OCI-LY3 (cell line): ENCODE data around the gene FOXO1.

Experiments
- H2AFZ ChIP-seq: fragments of 200-600, 300-600 bp; shearing (Covaris generic); 2 replicates; pipeline ENCODE4 v1.6.0; 2014; ENCODE audit warnings: antibody characterized with exemption, low read depth, low read length
- H3K27ac ChIP-seq: fragments of 200-600, 300-600 bp; sonication (generic); 2 replicates; pipeline ENCODE4 v1.5.1; 2014; ENCODE audit warnings: mild to moderate bottlenecking, low read length, moderate library complexity, mixed read lengths
- H3K27me3 ChIP-seq: fragments of 200-600, 300-600 bp; sonication (generic); 2 replicates; pipeline ENCODE4 v1.6.1; 2014; ENCODE audit warnings: low read depth, low read length, mixed read lengths
- H3K36me3 ChIP-seq: fragments of 200-600, 300-600 bp; sonication (generic); replicated peaks from 2 replicates; pipeline ENCODE3; 2014; ENCODE audit warnings: low read depth, low read length, mixed read lengths
- H3K4me1 ChIP-seq: fragments of 300-600, 200-600 bp; sonication (generic); 2 replicates; pipeline ENCODE4 v1.6.1; 2014; ENCODE audit warnings: low read length, mixed read lengths
- H3K4me2 ChIP-seq: fragments of 200-600, 300-600 bp; sonication (generic); 2 replicates; pipeline ENCODE4 v1.6.1; 2014; ENCODE audit warnings: low read length, mixed read lengths
- H3K4me3 ChIP-seq: fragments of 300-600, 200-600 bp; sonication (generic); 2 replicates; pipeline ENCODE4 v1.5.1; 2014; ENCODE audit warnings: antibody characterized with exemption, mild to moderate bottlenecking, low read length, moderate library complexity
- H3K79me2 ChIP-seq: fragments of 300-600, 200-600 bp; shearing (Covaris generic); 2 replicates; pipeline ENCODE4 v1.6.1; 2014; ENCODE audit warnings: mild to moderate bottlenecking, low read length, mixed read lengths
- H3K9ac ChIP-seq: fragments of 300-600, 200-600 bp; shearing (Covaris generic); 2 replicates; pipeline ENCODE4 v1.6.0; 2014; ENCODE audit warnings: mild to moderate bottlenecking, low read length, moderate library complexity
- H3K9me3 ChIP-seq: fragments of 200-600, 300-600 bp; shearing (Covaris generic); 2 replicates; pipeline ENCODE4 v1.6.1; 2014; ENCODE audit warnings: low read length, mixed read lengths; ENCODE audit not compliant: insufficient read depth
- H4K20me1 ChIP-seq: fragments of 200-600, 300-600 bp; sonication (generic); 2 replicates; pipeline ENCODE4 v1.6.1; 2016; ENCODE audit warnings: low read length, mixed read lengths; ENCODE audit not compliant: insufficient read depth
- CTCF ChIP-seq: fragments of 200-600, 300-600 bp; sonication (generic); IDR thresholded peaks from 2 replicates; pipeline ENCODE4 v1.5.1; 2014; ENCODE audit warnings: antibody characterized with exemption, low read length, low read depth
- EZH2phosphoT487 ChIP-seq: fragments of 200-600 bp; shearing (Covaris generic); IDR thresholded peaks from 2 replicates; pipeline ENCODE4 v1.6.1; 2018; ENCODE audit warnings: antibody characterized with exemption, mixed run types, low read depth

Gene FOXO1

DNA sequence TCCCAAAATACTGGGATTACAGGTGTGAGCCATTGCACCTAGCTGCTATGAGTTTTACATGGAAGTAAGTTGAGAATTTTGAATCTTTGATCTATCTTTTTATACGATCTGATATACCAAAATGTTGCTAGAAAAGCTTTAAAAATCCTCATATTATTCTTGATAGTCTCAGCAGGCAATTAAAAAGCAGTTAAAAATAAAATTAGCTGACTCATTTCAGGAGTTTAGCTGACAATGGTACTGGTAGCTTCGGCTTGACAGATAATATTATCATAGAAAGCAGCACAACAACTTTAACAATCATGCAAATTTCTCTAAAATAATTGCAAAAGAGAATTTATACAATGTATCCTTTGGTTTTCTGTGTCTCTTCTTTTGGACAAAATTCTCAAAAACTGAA lies 9.6 kb upstream of the FOXO1 start:
- H3K27me3 ChIP-seq, result no peaks in the 10 kb centered on the region
- no peak overlapping the region for H3K4me3 ChIP-seq
- no peaks in the 10 kb centered on the region for H3K36me3 ChIP-seq
- no peak overlapping the region for H3K4me2 ChIP-seq
- H3K4me1 ChIP-seq, result peaks cover 9% of the 10 kb centered on the region
- H3K9me3 ChIP-seq, result no peaks in the 10 kb centered on the region
- no peaks in the 10 kb centered on the region for H4K20me1 ChIP-seq
- H3K9ac ChIP-seq, result no peak overlapping the region
- no peaks in the 10 kb centered on the region for H3K79me2 ChIP-seq
- H3K27ac ChIP-seq, result no peak overlapping the region
- TF ChIP-seq CTCF (no peak), EZH2phosphoT487 (no peak)
- no peak overlapping the region for H2AFZ ChIP-seq

DNA sequence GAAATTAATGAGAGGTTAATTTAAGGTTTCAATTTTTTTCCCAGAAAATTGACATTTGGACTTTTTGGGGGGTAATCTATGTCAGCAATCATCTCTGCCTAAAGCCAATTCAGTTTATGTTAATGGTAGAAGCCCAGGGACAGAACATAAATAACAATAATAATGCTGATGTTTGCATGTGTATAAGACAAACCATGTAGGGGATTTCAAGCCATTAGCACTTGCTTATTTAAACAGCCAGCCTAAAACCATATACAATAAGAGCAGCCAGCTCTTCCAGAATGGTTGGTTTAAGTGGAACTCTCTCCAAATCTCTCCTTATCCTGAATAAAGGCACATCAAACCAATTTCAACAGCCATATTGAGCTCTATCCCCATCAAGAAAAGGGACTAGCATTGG lies 7.0 kb upstream of the FOXO1 start:
- H3K9ac ChIP-seq, result no peak overlapping the region
- peaks cover 9% of the 10 kb centered on the region for H3K4me1 ChIP-seq
- no peak overlapping the region for H3K4me2 ChIP-seq
- H3K27ac ChIP-seq, result no peak overlapping the region
- TF ChIP-seq EZH2phosphoT487 (no peak), CTCF (no peak)
- no peaks in the 10 kb centered on the region for H4K20me1 ChIP-seq
- H3K4me3 ChIP-seq, result no peak overlapping the region
- no peak overlapping the region for H2AFZ ChIP-seq
- H3K27me3 ChIP-seq, result 0 out of 2 replicates have a peak, but pooled peaks cover 5% of the 10 kb centered on the region
- H3K79me2 ChIP-seq, result no peaks in the 10 kb centered on the region
- H3K36me3 ChIP-seq, result no peaks in the 10 kb centered on the region
- no peaks in the 10 kb centered on the region for H3K9me3 ChIP-seq

- H2AFZ ChIP-seq, result no peak overlapping the region
- no peak overlapping the region for H3K4me2 ChIP-seq
- no peak overlapping the region for H3K9ac ChIP-seq
Observed at GRCh38 chr13:40672765-40673397, 6.4 kb upstream of the FOXO1 start.

More at GRCh38 chr13:40672765-40673397, 6.4 kb upstream of the FOXO1 start:
- Histone ChIP-seq H3K36me3 (no peaks in the 10 kb centered on the region), H3K27ac (no peak overlapping the region), H3K4me1 (peaks cover 13% of the 10 kb centered on the region), H4K20me1 (no peaks in the 10 kb centered on the region), H3K27me3 (0 out of 2 replicates have a peak, but pooled peaks cover 5% of the 10 kb centered on the region), H3K9me3 (no peaks in the 10 kb centered on the region), H3K4me3 (no peak overlapping the region), H3K79me2 (no peaks in the 10 kb centered on the region)
- TF ChIP-seq CTCF (no peak), EZH2phosphoT487 (no peak)
